GM12873 (cell line): ENCODE data around the gene NCKAP5.

Experiments
- CTCF ChIP-seq: IDR thresholded peaks from 2 replicates; pipeline ENCODE4 v1.5.1; 2012; ENCODE audit warnings: low read depth, mild to moderate bottlenecking, moderate library complexity, low read length, control low read depth; ENCODE audit not compliant: insufficient read depth; ENCODE audit errors: missing control alignments

The NCKAP5 gene

GRCh38 chr2:132977812-132978529 is 590.3 kb downstream of the NCKAP5 start:
- TF ChIP-seq CTCF = no peak

- no peak for TF ChIP-seq CTCF
These were observed 592.8 kb downstream of the NCKAP5 start for GRCh38 chr2:132975193-132976105.

- TF ChIP-seq CTCF = no peak
These were observed 593.7 kb downstream of the NCKAP5 start for GRCh38 chr2:132974467-132975095.

GRCh38 chr2:132971310-132972061 is 596.8 kb downstream of the NCKAP5 start:
- TF ChIP-seq CTCF = no peak

- no peak for TF ChIP-seq CTCF
These were observed 598.8 kb downstream of the NCKAP5 start for GRCh38 chr2:132969371-132969985.

- TF ChIP-seq CTCF = no peak
These were observed 602.8 kb downstream of the NCKAP5 start for GRCh38 chr2:132965460-132965859.
